Endodermal cell (in vitro differentiated cells): ENCODE data around the gene UTP4. TPM values are rescaled to one million over a fixed set of nuclear protein-coding genes. Genes with fewer than 3 reads are reported as not detected.
A peak's percentile ranks its signal among the peaks of the same experiment; 100 is the strongest.

Experiments
- DNase-seq: peaks from one replicate; pipeline ENCODE4 v3.0.0-alpha.2; 2017
- H3K27ac ChIP-seq: 2 replicates; pipeline ENCODE4 v1.5.1; 2013; ENCODE audit warnings: mild to moderate bottlenecking, low read depth, low read length, moderate library complexity
- H3K27me3 ChIP-seq: 2 replicates; pipeline ENCODE4 v1.6.1; 2013; ENCODE audit warnings: mild to moderate bottlenecking, low read length, moderate library complexity; ENCODE audit not compliant: insufficient read depth, control insufficient read depth, poor library complexity, severe bottlenecking
- H3K36me3 ChIP-seq: 2 replicates; pipeline ENCODE4 v1.7.0; 2013; ENCODE audit warnings: mild to moderate bottlenecking, low read length, moderate library complexity; ENCODE audit not compliant: control insufficient read depth, insufficient read depth
- H3K4me1 ChIP-seq: one replicate; pipeline ENCODE4 v1.7.0; 2013; ENCODE audit warnings: low read length; ENCODE audit not compliant: control insufficient read depth, insufficient read depth
- H3K4me3 ChIP-seq: 2 replicates; pipeline ENCODE4 v1.5.1; 2013; ENCODE audit warnings: mild to moderate bottlenecking, low read length, moderate library complexity
- H3K9ac ChIP-seq: 2 replicates; pipeline ENCODE4 v1.6.1; 2013; ENCODE audit warnings: mild to moderate bottlenecking, low read length, moderate library complexity; ENCODE audit not compliant: poor library complexity, severe bottlenecking; ENCODE audit errors: extremely low read depth
- H3K9me3 ChIP-seq: 2 replicates; pipeline ENCODE4 v1.6.1; 2013; ENCODE audit warnings: mild to moderate bottlenecking, low read length, moderate library complexity; ENCODE audit not compliant: control insufficient read depth
- H3K27ac Mint-ChIP-seq: 2 replicates; pipeline ENCODE4 v1.8.0; 2020; ENCODE audit warnings: mixed read lengths
- H3K27me3 Mint-ChIP-seq: 2 replicates; pipeline ENCODE4 v1.8.0; 2021; ENCODE audit warnings: mild to moderate bottlenecking, mixed read lengths; ENCODE audit not compliant: insufficient read depth
- H3K36me3 Mint-ChIP-seq: 2 replicates; pipeline ENCODE4 v1.8.0; 2020; ENCODE audit warnings: low read depth, mixed read lengths
- H3K4me1 Mint-ChIP-seq: 2 replicates; pipeline ENCODE4 v1.8.0; 2020; ENCODE audit warnings: mixed read lengths
- H3K4me3 Mint-ChIP-seq: 2 replicates; pipeline ENCODE4 v1.8.0; 2020; ENCODE audit warnings: mild to moderate bottlenecking, moderate library complexity, mixed read lengths
- H3K9me3 Mint-ChIP-seq: 2 replicates; pipeline ENCODE4 v1.8.0; 2020; ENCODE audit warnings: mild to moderate bottlenecking, mixed read lengths
- WGBS, 2 experiments: methylation state at CpG; one replicate each; pipeline versions ENCODE4 v1.1.5 to v1.1.7; 2013; ENCODE audit warnings: missing lambda C conversion rate in 2 of 2, mixed read lengths in 1 of 2; ENCODE audit not compliant: insufficient coverage in 1 of 2, insufficient read length in 1 of 2; 5-methylcytosine and 5-hydroxymethylcytosine counted together
- total RNA-seq, 2 donors: library from RNA; stranded (reverse); fragmentation: NEBNext Ultra II Directional in 1 of 2; extraction: Animal tissue kit (Norgen Biotek cat#: 25700) in 1 of 2; gene quantifications; 2 replicates in 1 of 2; 3 replicates in 1 of 2; pipeline ENCODE4 v1.2.1, GENCODE V29; 2021
- TF ChIP-seq, protein P1 (sequence below): fragments of 200-600 bp; sonication (generic); conservative IDR thresholded peaks from 2 replicates; pipeline ENCODE4 v1.5.0; 2021; ENCODE audit warnings: antibody characterized with exemption, mild to moderate bottlenecking

The UTP4 gene
- total RNA-seq, 2 donors from 2014 or later = 44.1 to 45.3 TPM

DNA sequence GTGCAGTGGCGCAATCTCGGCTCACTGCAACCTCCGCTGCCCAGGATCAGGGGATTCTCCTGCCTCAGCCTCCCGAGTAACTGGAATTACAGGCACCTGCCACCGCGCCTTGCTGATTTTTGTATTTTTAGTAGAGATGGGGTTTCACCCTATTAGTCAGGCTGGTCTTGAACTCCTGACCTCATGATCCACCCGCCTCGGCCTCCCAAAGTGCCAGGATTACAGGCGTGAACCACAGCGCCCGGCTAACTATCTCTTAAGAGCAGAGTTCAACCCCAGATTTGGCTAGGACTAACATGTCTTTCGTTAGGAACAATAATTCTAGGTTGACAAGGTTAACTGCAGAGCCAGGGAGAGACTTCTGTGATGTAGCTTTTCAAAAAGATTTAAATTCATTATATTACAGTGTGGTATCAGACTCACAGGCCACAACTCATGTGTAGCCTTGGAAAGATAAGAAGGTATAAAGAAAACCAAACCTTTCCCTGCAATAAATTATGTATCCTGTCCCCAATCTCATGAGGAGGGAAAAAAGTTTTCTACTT is 4.4 kb upstream of the UTP4 start:
- H3K4me1 Mint-ChIP-seq = peaks cover 15% of the 10 kb centered on the region
- H3K27me3 Mint-ChIP-seq = no peaks in the 10 kb centered on the region
- Histone ChIP-seq H3K27me3 (no peaks in the 10 kb centered on the region), H3K36me3 (peaks cover 23% of the 10 kb centered on the region), H3K9me3 (no peaks in the 10 kb centered on the region), H3K9ac (no peak overlapping the region), H3K4me1 (no peaks in the 10 kb centered on the region), H3K4me3 (no peak overlapping the region), H3K27ac (no peak overlapping the region)
- TF ChIP-seq, protein P1, sequence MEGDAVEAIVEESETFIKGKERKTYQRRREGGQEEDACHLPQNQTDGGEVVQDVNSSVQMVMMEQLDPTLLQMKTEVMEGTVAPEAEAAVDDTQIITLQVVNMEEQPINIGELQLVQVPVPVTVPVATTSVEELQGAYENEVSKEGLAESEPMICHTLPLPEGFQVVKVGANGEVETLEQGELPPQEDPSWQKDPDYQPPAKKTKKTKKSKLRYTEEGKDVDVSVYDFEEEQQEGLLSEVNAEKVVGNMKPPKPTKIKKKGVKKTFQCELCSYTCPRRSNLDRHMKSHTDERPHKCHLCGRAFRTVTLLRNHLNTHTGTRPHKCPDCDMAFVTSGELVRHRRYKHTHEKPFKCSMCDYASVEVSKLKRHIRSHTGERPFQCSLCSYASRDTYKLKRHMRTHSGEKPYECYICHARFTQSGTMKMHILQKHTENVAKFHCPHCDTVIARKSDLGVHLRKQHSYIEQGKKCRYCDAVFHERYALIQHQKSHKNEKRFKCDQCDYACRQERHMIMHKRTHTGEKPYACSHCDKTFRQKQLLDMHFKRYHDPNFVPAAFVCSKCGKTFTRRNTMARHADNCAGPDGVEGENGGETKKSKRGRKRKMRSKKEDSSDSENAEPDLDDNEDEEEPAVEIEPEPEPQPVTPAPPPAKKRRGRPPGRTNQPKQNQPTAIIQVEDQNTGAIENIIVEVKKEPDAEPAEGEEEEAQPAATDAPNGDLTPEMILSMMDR = no peak
- H3K4me3 Mint-ChIP-seq = no peak overlapping the region
- no peak for DNase-seq
- H3K36me3 Mint-ChIP-seq = peaks cover 33% of the 10 kb centered on the region
- WGBS, 2 experiments = 97 to 99% methylated on average over 11 to 12 of the region's 12 CpGs
- H3K9me3 Mint-ChIP-seq = no peaks in the 10 kb centered on the region
- H3K27ac Mint-ChIP-seq = no peak overlapping the region

DNA sequence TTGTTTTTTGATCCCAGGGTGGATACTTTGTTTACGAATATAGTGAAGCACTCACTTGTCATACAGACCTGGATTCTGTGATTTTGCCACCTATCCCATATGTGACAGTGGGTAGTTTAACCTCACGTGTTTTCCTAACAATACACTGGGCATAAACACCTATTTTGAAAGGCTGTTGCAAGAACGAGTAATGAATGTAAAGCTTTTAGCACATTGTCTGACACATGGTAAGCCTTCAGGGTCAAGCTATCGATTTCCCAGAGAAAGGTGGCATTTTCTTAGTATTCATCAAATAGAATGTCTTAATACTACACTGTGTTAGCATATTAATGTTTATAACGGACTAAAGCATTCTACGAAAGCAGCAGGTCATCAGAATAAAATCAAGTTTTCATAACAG is 2.0 kb upstream of the UTP4 start:
- Mint-ChIP-seq H3K4me1 (peaks cover 28% of the 10 kb centered on the region), H3K9me3 (no peaks in the 10 kb centered on the region), H3K36me3 (peaks cover 30% of the 10 kb centered on the region), H3K4me3 (peak overlapping the region; percentile 97), H3K27ac (no peak overlapping the region), H3K27me3 (no peaks in the 10 kb centered on the region)
- Histone ChIP-seq H3K27ac (no peak overlapping the region), H3K4me3 (peak overlapping the region; percentile 99), H3K36me3 (peaks cover 24% of the 10 kb centered on the region), H3K27me3 (no peaks in the 10 kb centered on the region), H3K4me1 (no peaks in the 10 kb centered on the region), H3K9me3 (no peaks in the 10 kb centered on the region), H3K9ac (no peak overlapping the region)
- no peak for DNase-seq
- 83 to 94% methylated on average over 4 to 6 of the region's 6 CpGs for WGBS, 2 experiments
- TF ChIP-seq, protein P1 = no peak

DNA sequence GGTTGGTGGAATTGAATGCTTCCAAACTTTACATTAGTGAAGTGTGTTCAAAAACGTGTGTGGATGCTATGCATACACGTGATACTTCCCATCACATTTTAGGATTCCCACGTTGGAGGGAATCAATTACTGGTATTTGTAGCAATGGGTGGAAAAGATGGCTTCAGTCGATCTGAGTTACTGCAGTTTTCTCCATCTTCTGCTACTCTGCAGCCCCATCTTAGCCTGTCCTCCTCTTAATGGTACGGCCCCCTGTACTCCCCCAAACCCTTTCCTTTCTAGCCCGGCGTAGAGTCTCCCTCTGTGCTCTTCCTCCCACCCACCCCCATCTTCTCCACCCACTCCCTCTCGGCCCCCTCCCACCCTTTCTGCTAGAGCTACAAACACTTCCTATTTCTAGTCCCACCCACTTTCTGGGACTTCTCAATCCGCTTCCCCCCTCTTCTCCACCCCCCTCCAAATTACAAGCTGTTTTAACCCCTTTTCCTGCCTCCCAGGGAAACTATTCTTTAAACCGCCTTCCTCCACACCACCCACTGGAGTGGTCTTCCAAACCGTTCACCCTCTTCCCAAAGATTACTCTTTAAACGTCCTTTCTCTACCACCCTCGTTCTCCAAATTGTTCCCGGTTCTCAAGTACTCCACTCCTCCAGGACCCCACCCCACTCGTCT is 1.1 kb upstream of the UTP4 start:
- Mint-ChIP-seq H3K27me3 (no peaks in the 10 kb centered on the region), H3K36me3 (peaks cover 30% of the 10 kb centered on the region), H3K9me3 (no peaks in the 10 kb centered on the region), H3K4me3 (peak overlapping the region; percentile 97), H3K4me1 (peaks cover 28% of the 10 kb centered on the region), H3K27ac (peak overlapping the region; percentile 89)
- H3K4me1 ChIP-seq = no peaks in the 10 kb centered on the region
- peaks cover 26% of the 10 kb centered on the region for H3K36me3 ChIP-seq
- H3K9me3 ChIP-seq = no peaks in the 10 kb centered on the region
- WGBS, 2 experiments = 3% methylated on average over 11 to 15 of the region's 15 CpGs
- no peaks in the 10 kb centered on the region for H3K27me3 ChIP-seq
- peak overlapping the region; percentile 88 for H3K27ac ChIP-seq
- peak; percentile 68 for DNase-seq
- H3K9ac ChIP-seq = peak overlapping the region; percentile 95
- peak overlapping the region; percentile 99 for H3K4me3 ChIP-seq
- TF ChIP-seq, protein P1 = no peak
